ENCODE results near the gene CFAP100.

Gene CFAP100

DNA sequence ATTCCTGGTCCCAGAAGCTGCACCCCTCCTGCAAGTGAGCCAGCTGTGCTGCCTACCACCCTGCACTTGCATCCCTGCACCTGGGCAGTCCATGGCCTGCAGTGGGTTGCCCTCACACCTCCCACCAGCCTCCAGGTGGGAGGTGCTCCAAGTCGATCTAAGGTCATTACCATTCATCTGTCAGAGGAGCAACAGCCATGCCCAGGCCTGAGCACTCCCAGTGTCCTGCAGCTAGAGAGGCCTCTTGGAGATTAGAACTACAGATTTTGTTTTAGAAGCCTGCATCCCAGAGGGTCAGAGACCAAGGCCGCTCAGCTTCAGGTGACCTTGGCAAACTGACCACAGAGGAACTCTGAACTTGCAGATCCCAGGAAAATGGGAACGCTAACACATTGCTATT is 90.0 kb downstream of the CFAP100 start:
- DNase-seq = no peak

DNA sequence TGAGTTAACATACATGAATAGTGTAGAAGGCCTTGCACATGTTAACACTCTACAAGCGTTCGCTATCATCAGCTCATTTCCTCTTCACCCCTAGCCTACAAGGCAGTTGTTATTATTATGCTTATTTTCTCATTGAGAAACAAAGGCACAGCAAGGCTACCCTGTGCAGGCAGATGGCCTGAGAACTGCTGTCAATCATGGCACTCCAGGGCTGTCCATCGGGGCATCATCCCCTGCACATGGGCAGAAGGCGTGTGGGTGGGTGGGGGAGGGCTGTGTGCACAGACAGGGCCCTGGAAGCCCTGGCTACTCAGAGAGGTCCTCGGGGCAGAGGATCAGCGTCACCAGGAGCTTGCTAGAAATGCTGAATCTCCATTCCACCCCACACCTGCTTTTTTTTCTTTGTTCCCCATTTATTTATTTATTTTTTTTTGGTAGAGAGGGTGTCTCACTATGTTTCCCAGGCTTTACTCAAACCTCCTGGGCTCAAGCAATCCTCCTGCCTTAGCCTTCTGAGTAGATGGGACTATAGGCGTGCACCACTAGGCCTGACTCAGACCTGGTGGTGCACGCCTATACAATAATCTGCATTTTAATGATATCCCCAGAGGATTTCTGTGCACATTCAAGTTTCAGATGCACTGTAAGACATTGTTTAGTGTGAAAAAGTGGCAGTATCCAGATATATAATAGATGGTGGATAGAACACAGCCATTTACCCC is 90.6 kb downstream of the CFAP100 start:
- no peak for DNase-seq

DNA sequence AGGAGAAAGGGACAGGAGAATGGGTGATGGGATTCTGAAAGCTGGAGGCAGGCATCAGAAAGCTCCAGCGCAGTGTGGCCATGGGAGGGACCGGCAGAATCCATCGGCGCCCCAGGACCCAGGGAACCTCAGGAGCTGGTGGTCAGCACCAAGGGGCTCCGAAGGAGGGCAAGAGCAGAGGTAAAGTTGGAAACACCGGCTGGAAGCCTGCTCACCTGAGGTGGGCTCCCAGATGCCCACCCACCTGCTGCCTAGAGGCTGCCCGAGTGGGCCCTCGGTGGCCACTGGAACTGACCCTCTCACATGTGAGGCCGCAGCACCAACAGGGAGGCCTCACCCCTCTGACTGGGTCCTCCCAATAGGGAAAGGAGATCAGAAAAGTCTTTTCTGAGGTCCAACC is 91.2 kb downstream of the CFAP100 start:
- DNase-seq = no peak

Data from MV-4-11 (cell line).